Measurements from ENCODE around the gene VWA3A. TPM values are rescaled to one million over a fixed set of nuclear protein-coding genes. Genes with fewer than 3 reads are reported as not detected.
"Not testable (repeated sequence)": the region's sequence is repeated elsewhere in the genome, so short reads cannot be mapped to it uniquely, and the experiment has no call there.

Gene VWA3A
- polyA plus RNA-seq, 4 donors: 0.96 to 6.0 (median 2.3) TPM

DNA sequence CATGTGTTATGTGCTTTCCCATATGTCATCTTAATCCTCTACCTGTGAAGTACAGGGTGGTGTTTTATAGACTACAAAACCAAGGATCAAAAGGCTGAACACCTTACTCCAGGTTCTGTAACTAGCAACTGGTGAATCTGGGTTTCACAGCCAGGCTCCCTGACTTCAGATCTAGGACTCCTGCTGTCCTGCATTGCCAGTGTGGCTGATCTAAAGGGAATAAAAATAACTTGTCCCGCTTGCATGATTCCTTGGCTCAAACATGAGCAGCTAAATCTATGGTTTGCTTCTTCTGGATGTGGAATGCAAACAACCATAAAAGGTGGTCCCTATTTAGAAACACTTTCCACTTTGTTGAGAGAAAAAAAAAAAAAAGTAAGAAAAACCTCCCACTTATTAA is 3.7 kb upstream of the VWA3A start:
- DNase-seq (ENCODE audit: low read depth in 4 of 4, low spot score in 2 of 4): no peak

DNA sequence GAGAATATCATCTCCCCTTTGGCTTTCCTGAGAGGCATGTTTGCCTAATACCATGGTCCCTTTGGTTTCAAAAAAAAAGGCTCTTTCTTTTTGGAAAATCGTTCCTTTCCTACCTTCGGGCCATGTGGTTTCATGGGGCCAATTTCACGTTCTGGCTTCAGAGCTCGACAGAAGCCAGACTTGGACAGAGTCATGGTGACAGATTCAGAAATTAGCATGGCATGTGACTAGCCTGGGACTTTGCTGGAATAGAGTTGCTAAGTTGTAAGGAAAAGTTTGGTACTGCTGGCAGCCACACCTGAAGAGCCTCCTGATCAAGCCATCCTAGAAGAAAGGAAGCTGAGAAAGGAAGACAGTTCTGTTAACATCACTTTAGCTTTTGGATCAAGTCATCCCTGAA is 2.4 kb upstream of the VWA3A start:
- no peak for DNase-seq (ENCODE audit: low read depth in 4 of 4, low spot score in 2 of 4)

DNA sequence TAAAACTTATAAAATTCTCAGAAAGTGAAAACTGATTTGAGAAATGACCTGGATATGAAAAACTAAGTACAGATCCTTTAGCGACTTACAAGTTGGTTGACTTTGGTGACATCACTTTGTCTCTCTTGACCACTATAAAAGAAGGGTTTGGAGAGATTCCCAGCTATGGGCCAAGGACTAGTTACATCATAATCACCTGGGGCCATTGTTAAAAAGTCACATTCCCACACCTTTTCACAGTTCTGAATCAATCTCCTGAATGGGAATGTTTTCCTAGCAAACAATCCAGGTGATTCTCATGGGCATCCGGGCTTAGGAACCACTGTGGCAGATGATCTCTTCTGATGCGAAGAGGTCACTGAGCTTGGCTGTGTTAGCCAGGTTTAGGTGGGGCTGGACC is 620 bp upstream of the VWA3A start:
- DNase-seq (ENCODE audit: low read depth in 4 of 4, low spot score in 2 of 4): no peak

DNA sequence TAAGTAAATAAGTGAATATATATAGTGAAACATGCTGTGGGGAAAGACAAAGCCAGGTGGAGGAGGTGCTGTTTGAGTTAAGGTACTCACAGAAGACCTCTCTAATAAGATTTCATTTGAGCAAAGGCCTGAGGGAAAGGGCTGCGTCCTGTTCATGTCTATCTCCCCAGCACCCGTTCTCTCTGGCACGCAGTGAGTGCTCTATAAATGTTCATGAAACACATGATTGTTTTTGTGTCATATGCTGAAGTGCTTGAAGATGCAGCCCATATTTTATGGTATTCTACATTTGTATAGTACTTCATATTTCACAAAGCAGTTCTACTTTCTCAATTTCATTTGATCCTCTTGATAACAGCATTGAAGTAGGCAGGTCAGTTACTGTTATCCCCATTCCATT is 990 bp downstream of the VWA3A start:
- DNase-seq (ENCODE audit: low read depth in 4 of 4, low spot score in 2 of 4): no peak

DNA sequence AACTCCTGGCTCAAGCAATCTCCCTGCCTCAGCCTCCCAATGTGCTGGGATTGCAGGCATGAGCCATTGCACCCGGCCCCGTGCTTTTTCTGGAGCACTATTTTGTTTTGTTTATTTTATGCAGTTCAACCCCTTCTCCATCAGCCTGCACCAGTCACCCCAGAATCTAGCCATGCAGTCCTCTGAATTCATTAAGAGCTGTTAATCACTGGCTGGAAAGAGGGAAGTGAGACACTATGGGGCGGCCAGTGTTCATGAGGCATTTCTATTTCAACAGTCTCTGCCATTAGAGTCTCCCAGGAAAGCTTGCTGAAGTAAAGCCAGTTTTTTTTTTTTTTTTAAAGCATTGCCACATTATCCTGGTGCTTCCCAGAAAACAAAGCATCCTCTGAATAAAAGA is 1.7 kb downstream of the VWA3A start:
- no peak for DNase-seq (ENCODE audit: low read depth in 4 of 4, low spot score in 2 of 4)

DNA sequence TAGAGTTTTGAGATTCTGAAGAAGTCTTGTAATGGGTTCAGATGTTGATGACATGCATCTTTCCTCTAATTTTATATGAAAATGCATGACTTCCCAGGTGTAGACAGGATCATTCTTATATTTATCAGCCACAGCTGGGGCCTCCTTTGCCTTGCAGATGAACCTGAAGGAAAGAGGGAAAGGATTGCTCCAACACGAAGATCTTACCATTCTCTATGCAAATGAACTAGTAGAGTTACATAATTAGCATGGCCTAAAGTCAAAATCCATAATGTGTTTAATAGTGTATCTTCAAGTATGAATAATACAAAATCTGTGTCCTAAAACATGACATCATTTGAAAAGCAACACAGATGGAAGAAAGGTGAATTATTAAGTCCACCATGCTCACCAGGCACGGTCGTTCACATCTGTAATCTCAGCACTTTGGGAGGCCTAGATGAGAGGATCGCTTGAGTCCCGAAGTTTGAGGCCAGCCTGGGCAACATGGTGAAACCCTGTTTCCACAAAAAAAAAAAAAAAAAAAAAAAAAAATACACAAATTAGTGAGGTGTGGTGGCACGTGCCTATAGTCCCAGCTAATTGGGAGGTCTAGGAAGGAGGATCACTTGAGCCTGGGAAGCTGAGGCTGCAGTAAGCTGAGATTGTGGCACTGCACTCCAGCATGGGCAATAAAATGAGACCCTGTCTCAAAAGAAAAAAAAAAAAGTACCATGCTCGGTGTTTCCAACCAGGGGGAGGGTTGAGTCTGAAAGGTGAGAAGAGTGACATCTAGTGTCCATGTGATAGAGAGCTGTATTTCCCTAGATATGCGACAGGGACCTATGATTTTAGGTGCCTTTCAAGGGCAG is 6.3 kb downstream of the VWA3A start:
- DNase-seq (ENCODE audit: low read depth in 4 of 4, low spot score in 2 of 4): peak in 2 of 4 donors; percentile 21 to 44

DNA sequence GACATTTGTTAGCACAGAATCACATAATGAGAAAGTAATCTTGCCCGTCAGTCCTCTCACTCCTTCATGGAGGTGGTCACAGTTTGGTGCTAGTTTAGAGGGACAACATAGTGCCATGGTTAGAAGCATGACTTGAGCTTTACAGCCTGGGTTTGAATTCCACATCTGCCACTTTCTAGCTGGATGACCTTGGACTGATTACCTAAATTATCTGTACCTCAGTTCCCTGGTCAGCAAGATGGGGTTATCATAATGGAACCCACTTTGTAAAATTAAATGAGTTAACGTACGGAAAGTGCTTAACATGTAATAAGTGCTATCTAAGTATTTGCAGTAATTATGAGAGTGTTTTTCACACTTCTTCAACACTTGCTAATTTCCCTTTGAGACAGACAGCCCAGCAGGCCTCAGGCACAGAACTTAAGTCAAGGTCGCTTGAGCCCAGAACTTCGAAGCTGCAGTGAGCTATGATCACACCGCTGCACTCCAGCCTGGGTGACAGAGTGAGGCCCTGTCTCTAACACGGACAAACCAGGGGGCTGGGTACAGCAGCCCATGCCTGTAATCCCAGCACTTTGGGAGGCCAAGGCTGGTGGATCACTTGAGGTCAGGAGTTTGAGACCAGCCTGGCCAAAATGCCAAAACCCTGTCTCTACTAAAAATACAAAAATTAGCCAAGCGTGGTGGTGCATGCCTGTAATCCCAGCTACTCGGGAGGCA is 7.1 kb downstream of the VWA3A start:
- no peak for DNase-seq (ENCODE audit: low read depth in 4 of 4, low spot score in 2 of 4)

DNA sequence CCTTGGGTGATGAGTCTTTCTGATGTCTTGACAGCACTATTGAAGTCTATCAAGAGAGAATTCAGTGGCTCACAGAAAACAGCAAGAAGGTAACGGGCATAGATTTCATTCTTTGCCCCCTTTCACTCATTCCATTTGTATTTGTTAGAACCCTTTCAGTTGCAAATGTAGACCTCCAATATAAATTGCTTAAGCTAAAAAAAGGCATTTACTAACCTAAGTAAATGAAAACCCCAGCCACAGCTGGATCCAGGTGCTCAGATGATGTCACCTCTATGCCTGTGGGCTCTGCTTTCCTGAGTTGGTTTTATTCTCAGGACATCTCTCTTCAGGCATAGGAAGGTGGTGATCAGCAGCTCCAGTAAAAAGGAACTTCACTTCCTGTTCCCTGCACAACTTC is 11.1 kb downstream of the VWA3A start:
- no peak for DNase-seq (ENCODE audit: low read depth in 4 of 4, low spot score in 2 of 4)

DNA sequence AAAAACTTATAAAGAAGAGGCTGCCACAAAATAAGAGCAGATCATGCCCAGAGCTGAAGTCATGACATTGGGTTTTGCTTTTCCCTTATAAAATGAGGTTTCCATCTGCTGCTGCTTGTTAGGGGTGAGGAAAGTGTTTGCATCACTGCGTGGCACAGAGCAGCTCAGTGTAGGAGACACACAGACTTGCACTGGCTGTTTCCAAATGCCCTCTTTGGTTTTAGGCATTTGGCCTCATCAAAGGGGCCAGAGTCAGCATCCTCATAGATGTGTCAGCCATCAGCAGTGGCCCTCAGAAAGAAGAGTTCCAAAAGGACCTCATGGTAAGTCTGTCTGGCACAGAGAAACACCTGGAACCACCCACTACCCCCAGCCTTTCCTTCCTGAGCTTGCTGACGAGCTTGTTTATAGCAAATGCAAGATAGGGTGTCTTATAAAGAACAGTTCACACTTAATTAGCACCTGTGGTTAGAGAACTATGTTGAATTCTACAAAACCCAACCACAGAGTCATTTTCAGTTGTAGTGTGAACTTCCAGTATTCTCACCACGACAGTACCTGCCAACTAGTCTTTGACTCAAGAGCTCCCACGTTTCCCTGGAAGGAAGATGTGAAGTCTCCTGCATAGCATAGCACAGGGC is 17.0 kb downstream of the VWA3A start:
- no peak for DNase-seq (ENCODE audit: low read depth in 4 of 4, low spot score in 2 of 4)

DNA sequence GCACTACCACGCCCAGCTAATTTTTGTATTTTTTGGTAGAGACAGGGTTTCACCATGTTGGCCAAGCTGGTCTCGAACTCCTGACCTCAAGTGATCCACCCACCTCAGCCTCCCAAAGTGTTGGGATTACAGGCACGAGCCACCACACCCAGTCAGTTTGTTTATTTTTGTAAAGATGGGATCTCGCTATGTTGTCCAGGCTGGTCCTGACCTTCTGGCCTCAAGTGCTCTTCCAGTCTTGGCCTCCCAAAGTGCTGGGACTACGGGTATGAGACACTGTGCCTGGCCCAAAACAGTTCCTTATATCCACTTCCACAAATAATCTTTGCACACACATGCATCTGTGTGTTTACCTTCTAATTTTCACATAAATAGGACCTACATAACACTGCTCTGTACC is 19.3 kb downstream of the VWA3A start:
- DNase-seq (ENCODE audit: low read depth in 4 of 4, low spot score in 2 of 4): not testable (repeated sequence)

DNA sequence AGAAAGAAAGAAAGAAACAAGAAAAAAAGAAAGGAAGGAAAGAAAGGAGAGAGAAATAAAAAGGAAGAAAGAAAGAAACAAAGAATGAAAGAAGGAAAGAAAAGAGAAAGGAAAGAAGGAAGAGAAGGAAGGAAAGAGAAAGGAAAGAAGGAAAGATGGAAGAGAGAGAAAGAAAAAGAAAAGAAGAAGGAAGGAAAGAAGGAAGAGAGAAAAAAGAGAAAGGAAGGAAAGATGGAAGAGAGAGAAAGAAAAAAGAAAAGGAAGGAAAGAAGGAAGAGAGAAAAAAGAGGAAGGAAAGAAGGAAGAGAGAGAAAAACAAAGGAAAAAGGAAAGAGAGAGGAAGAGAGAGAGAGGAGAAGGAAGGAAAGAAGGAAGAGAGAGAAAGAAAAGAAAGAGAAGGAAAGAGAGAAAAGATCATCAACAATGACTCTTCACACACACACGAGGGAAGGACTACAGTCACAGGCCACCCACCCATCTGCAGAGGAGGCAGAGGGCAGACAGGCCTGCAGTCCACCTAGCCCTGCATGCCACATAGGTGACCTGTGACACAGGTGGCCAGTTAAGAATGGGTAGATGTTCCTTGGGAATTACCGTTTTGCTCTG is 23.9 kb downstream of the VWA3A start:
- DNase-seq (ENCODE audit: low read depth in 4 of 4, low spot score in 2 of 4): no peak

DNA sequence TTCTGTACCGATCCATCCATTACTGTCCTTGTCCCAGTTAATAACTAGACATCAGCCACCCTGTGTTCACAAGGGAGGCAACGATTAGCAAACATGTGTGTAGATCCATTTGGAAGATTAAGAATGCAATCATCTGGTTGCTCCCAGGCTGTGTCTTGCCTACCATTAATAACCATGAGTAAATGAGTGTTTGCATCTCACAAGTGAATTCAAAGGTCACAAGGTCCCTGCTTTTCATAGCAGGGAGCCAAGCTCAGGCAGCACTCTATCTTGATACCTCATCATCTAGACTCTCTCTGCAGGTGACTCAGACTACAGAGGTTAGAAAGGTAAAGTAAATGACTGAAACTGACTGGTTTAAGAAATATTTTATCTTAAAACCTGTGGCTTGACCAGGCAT is 25.3 kb downstream of the VWA3A start:
- no peak for DNase-seq (ENCODE audit: low read depth in 4 of 4, low spot score in 2 of 4)

DNA sequence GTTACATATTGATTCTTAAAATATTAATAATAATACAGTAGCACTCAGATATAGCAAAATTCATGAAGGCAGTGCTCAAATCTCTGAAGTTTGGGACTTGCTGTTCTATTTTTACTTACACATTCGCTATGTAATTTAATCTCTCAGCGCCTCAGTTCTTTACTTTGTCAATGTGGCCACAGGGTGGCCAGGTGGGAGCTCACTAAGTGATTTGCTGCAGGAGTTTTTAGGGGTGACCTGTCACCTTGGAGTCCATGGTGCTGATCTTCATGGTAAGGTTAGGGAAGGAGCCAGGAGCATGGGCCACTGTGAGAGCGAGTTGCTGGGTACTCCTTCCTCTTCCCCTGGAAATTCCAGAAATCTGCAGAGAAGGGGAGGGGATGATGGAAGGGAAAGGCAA is 28.1 kb downstream of the VWA3A start:
- no peak for DNase-seq (ENCODE audit: low read depth in 4 of 4, low spot score in 2 of 4)

DNA sequence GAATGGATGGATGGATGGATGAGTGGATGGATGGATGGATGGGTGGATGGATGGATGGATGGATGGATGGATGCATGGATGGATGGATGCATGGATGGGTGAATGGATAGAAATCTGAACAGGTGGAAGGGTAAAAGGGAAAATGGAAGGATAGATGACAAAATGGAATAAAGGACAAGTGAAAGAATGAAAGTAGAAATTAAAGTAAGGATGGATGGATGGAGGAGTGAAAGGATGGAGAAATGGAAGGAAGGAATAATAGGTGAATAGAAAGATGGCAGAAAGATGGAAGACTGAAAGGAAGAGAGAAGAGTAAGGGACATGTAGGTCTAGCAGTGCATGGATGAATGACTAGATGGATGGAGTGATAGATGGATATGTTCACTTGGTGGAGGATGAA is 29.9 kb downstream of the VWA3A start:
- no peak for DNase-seq (ENCODE audit: low read depth in 4 of 4, low spot score in 2 of 4)

DNA sequence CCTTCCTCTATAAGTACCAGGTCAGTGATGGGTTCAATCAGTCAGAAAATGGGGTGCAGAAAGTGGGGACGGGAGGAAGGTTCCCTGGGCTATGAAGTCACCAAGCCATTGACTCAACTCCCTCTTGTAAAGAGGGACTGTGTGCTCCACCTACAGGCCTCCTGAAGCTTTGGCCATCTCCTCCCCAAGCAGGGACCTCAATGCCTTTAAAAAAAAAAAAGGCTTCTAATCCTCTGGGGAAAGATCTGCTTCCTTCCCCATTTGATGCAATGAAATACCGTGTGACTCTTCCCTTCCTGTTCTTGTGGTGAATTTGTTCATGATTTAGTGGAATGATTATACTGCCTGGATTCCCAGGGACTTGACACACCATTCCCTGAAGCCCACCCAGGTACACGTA is 30.8 kb downstream of the VWA3A start:
- DNase-seq (ENCODE audit: low read depth in 4 of 4, low spot score in 2 of 4): no peak

DNA sequence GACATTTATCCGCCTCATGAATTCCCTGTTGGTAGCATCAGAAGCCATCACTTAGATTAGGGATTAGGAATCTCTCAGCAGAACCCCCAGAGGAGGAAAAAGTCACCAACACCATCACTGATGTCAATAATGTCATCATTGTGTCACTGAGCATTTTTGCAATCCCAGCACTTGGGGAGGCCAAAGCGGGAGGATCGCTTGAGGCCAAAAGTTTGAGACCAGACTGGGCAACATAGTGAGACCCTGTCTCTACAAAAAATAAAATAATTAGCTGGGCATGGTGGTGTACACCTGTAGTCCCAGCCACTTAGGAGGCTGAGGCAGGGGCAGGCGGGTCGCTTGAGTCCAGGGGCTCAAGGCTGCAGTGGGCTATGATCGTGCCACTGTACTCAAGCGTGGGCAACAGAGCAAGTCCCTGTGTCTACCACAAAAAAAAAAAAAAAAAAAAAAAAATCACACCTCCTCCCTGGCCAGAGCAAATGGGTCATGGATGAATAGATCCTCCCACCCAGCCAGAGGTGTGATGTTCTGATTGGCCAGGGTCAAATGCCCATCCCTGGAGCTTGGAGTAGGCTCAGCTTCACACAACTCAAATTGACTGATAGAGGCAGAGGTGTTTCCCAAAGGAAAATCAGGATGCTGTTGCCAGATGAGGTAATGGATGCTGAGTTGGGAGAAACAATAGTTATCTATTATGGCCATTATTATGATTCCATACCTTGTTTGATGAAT is 31.6 kb downstream of the VWA3A start:
- no peak for DNase-seq (ENCODE audit: low read depth in 4 of 4, low spot score in 2 of 4)

DNA sequence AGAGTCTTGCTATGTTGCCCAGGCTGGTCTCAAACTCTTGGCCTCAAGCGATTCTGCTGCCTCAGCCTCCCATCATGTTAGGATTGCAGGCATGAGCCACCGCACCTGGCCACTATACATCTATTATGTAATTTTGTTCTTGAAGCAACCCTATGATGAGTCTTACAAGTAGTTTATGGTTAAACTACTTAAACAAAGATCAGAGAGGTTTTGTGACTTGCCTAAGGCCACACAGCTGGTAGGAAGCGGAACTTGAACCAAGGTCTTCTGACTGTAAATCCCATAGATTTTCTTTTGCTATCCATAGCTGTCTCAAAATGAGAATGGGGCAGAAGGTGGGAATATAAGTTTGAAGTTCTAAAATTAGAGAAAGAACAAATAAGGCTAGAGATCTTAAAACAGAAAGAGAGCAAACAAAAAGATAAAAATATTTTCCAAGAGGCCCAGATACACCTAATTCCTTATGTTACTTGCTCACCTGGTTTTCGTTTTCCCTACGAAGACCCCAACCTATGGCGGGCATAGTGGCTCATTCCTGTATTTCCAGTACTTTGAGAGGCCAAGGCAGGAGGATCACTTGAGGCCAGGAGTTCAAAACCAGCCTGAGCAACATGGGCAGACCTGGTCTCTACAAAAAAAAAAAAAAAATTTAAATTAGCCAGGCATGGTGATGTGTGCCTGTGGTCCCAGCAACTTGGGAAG is 32.4 kb downstream of the VWA3A start:
- DNase-seq (ENCODE audit: low read depth in 4 of 4, low spot score in 2 of 4): no peak

DNA sequence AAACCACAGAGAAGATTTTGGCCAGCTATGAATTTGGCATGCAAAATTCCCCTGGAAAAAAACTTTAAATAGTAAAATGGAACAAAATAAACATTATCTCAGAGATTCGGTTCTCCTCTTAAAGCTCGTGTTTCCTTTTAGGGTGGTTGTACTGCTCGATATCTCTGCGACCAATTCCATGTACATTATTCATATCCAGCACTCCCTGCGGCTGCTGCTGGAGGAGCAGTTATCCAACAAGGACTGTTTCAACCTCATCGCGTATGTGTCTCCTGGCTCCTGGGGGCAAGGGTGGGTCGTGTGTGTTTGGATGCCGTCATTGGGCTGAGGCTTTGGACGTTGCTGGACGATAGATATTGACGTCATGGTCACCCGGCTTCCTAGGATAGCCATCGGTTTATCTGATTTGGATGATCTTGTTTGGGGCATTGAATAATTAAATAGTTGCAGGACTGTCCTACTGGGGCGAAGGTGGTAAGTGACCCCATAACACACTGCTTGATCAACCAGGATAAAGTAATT is 33.8 kb downstream of the VWA3A start:
- no peak for DNase-seq (ENCODE audit: low read depth in 4 of 4, low spot score in 2 of 4)

DNA sequence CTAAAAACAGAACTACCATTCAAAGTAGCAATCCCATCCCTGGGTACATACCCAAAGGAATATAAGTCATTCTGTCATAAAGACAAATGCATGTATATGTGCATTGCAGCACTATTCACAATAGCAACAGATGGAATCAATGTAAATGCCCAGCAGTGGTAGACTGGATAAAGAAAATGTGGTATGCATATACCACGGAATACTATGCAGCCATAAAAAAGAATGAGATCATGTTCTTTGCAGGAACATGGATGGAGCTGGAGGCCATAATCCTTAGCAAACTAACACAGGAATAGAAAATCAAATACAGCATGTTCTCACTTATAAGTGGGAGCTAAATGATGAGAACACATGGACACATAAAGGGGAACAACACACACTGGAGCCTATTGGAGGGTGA is 36.2 kb downstream of the VWA3A start:
- DNase-seq (ENCODE audit: low read depth in 4 of 4, low spot score in 2 of 4): not testable (repeated sequence)

DNA sequence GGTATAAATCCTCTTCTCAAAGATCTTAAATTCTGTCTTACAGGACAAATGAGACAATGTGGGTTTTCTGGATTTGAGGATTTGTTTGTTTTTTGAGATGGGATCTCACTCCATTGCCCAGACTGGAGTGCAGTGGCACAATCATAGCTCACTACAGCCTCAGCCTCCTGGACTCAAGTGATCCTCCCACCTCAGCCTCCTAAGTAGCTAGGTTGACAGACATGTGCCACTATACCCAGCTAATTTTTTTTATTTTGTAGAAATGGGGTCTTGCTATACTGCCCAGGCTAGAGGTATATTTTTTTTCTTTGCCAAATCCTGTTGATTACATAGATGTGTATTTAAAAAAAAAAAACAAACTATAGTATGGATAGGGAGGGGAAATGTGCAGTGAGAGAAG is 38.2 kb downstream of the VWA3A start:
- no peak for DNase-seq (ENCODE audit: low read depth in 4 of 4, low spot score in 2 of 4)
